GM18951 (cell line): ENCODE data around the gene NEURL1.

ENCODE experiments used
- POLR2A ChIP-seq: IDR thresholded peaks from 4 replicates; pipeline ENCODE4 v1.6.1; 2011; ENCODE audit warnings: mild to moderate bottlenecking; ENCODE audit not compliant: insufficient read length, insufficient read depth; ENCODE audit errors: extremely low read depth
- in situ Hi-C: fragments of 300-500 bp; cut with MboI; formaldehyde crosslinking; loops from one replicate; pipeline ENCODE4 v1.12.0; 2022; ENCODE audit warnings: low sequenced_read_pairs, mixed read lengths, inconsistent platforms; ENCODE audit not compliant: unreplicated experiment

The NEURL1 gene

DNA sequence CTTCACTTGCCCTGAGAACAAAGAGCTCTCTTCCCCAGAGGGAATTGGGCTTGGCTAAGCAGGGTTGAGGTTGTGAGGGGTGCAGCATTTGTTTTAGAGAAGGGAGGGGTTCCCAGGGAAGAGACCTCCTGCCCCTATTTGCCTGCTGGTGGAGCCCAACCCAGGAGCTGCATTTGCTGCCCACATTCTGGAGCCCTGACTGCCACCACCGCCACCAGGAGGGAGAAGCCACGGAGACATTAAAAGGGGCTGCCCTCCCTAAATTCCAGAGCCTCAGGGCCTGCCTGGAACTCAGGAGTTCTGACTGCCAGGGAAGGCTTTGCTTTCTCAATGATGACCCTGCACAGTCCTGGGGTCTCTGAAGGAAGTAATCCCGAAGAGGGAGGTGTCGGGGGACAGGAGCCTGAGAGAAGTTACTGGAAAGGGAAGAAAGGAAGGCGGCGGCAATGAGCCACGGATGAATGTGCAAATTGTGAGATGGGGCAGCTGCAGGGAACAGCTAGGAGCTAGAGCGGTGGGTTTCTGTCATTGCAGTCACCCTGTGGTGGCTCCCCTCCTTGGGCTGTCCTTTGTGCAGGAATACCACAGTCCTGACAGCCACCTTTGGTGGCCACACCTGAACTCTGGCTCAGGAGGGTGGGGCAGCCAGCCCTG, 51.3 kb downstream of the NEURL1 start:
- in situ Hi-C loops, result no loop called here
- no peak for TF ChIP-seq POLR2A

DNA sequence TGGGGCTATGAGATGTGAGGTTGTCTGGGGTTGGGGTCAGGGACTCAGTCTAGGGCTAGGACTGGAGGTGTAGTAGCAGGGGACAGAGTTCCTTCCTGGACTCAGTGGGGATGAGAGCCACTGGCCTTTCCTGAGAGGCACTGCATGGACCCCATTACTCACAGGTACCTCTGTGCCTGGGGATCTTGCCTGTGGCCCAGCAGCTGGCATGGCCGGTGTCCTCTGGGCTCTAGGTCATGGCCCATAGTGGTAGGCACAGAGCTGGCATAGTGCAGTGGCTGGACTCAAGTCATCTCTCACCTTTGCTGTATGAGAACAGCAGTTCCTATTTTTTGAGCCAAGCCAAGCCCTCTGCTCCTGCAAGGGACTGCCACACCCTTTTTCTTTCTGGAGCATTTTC, 51.9 kb downstream of the NEURL1 start:
- in situ Hi-C loops, result no loop called here
- TF ChIP-seq POLR2A, result no peak

DNA sequence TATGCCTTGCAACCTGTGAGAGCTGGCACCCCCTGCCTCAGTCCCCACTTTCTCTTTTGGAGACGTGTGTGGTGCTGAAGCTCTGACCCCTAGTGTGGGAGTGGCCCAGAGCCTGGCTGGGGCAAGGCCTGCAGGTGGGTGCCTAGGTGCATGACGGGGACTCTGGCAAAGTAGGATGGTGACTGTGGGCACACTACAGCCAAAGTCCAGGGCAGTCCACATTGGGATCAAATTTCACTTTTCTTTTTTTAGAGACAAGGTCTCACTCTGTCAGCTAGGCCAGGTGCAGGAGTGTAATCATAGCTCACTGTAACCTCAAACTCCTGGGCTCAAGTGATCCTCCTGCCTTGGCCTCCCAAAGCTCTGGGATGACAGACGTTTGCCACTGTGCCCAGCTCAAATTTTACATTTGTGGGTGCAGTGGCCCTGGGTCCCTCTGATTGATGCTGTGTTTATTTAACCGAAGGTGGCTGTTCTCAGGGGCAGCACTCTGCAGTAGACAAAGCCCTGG, 52.3 kb downstream of the NEURL1 start:
- in situ Hi-C loops, result no loop called here
- no peak for TF ChIP-seq POLR2A

DNA sequence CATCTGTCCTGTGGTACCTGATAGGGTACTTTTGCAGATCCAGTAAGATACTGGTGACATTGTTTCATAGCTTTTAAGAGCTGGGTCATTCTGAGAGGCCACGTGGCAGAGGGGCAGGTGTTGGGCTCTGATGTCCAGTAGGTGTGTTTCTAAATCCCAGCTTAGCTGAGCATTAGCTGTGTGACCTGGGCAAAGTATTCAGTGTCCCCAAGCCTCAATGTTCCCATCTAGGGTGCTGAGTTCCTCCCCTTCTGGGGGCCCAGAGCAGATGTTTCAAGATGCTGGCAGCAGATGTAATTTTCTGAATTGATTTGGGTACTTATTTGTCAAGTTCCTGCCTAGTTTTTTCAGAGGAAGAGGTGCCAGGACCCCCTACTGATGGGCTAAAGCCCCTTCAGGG, 52.9 kb downstream of the NEURL1 start:
- no peak for TF ChIP-seq POLR2A
- in situ Hi-C loops, result no loop called here

DNA sequence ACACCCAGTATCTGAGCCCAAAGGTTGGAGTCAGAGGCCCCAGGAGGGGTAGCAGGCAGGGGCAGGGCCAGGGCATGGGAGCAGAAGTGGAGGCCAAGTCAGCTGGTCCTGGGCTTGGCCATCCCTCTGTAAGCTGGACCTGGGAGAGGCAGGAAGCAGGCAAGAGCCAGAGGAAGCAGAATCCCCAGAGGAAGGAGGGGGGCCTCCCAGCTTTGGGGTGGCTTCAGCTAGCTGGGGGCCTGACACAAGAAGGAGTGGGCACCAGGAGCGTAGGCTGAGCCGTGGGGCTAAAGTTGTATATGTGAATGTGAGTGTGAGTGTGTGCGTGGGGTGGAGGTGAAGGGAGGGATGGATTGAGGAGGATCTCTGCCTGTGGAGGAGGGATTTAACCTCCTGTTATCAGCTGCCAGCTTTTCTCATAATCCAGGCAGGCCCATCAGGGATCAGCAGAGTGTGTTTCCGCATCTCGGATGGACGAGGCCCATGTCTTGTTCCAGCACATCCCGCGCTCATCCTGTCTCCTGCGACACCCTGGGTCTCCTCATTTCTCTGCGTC, 54.0 kb downstream of the NEURL1 start:
- TF ChIP-seq POLR2A, result no peak
- in situ Hi-C loops, result no loop called here

DNA sequence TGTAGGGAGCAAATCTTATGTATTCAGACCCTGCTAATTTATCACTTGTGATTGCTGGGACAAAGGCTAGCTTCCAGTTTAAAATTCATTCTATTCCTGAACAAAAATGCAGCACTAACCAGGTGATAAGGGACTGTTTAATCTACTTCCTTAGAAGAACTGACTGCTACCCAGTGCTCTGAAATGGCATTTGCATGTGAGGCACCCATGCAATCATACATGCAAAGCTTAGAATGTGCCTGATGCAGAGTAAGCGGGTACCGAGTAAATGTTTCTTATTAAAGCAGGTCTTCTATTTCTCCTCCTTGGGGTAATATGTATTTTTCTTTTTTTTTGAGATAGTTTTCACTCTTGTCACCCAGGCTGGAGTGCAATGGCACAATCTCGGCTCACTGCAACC, 54.5 kb downstream of the NEURL1 start:
- no peak for TF ChIP-seq POLR2A
- in situ Hi-C loops, result no loop called here

DNA sequence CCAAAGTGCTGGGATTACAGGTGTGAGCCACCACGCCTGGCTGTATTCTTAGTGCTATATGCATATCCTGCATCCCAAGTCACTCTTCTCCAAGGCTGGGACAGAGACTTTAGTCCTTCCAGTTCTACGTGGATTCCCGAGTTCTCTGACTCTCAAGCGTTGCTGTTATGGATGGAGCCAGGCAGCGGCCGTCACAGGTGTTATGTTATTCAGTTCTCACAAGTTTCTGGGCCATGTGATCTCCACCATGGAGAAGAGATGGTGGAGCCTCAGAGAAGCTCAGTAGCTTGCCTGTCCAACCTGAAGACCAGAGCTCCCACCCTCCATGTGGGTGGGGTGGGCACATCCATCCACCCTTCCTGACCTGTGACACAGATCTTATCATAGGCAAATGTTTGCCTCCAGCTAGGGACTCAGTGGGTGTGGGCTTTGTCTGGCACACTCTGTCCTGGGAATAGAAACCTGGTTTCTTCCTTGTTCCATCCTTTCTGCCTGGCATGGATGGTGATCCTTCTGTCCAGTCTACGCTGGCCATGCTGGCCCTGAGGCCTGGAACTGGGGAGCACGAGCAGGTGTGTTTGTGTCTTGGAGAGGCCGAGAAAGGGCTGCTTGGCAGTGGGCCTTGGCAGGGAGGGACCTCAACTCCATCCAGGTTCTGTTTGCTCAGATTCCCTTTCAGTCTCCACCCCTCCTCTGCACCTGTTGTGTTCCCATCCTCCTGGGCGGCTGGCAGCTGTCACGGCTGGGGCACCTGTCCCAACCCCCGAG, 55.3 kb downstream of the NEURL1 start:
- TF ChIP-seq POLR2A, result no peak
- in situ Hi-C loops, result no loop called here

DNA sequence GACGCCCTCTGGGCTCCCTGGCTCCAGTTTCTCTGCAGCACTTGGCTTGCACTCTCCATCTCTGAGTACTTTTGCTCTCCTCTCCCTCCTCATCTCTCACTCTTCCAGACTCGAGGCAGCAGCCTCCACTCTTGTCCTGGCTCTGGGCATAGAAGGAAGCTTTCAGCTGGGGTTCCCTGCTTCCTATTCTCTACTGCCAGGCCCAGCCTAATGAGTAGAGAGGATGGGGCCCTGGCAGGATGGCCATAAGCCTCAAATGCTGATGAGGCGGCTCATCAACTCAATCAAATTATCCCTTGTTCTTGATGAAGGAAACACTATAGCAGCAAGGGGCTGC, 55.8 kb downstream of the NEURL1 start:
- in situ Hi-C loops, result no loop called here
- no peak for TF ChIP-seq POLR2A

DNA sequence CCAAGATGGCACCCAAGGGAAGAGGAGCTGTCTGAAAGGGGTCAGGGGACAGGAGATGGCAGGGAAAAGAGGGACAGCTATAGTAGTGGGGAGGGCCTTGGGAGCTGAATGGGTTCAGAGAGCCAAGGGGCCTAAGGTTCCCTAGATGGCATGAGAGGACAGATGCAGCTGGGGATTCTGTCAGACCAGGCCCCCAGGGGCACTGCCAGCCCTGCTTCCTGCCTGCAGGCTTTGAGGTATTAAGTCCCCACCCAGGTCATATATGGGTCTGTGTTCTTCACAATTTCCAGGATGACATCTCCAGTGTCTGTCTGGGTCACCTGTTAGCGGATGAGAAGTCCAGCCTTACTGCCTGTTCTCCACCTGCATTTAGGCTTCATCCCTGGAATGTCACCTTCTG, 56.7 kb downstream of the NEURL1 start:
- in situ Hi-C loops, result no loop called here
- TF ChIP-seq POLR2A, result no peak

DNA sequence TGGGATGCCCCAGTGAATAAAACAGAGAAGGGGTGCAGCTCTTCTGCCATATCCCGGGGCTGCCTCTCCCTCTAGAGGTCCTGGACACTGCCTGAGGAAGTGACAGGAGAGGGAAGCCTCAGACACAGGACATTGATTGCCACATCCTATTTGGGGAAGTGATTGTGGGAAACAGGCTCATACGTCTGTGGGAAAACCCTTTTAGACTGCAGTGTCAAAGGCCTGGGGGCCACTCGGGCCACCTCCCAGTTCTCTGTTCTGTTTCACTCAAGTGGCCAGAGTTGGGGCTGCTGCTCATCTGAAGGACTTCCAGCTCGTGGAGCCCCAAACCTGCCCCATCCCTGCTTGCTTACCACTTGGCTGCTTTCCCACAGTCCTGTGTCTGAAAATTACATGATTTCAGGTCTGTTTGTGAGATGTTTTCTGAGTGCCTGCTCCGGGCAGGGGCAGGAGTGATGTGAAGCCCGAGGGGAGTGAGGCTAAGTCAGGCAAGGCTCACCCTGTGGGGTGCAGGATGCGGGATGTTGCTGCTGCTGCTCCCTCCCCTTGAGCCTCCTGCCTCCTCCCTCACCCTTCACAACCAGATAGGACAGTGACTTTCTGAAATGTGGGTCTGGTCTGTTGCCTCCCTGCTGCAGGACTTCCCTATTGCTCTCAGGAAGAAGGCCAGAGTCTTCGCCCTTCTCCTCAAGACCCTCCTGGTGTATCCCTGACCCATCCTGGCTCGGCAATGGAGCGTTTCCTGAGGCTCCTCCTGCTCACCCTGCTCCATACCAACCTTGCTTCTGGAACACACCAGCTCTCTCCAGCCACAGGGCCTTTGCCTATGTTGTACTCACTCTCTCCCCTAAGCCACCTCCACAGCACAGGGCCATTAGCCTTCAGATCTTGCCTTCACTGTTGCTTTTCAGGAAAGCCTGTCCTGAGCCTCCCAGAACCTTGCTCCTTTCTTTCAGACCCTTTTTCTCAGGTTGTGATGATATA, 58.4 kb downstream of the NEURL1 start:
- in situ Hi-C loops, result no loop called here
- no peak for TF ChIP-seq POLR2A

DNA sequence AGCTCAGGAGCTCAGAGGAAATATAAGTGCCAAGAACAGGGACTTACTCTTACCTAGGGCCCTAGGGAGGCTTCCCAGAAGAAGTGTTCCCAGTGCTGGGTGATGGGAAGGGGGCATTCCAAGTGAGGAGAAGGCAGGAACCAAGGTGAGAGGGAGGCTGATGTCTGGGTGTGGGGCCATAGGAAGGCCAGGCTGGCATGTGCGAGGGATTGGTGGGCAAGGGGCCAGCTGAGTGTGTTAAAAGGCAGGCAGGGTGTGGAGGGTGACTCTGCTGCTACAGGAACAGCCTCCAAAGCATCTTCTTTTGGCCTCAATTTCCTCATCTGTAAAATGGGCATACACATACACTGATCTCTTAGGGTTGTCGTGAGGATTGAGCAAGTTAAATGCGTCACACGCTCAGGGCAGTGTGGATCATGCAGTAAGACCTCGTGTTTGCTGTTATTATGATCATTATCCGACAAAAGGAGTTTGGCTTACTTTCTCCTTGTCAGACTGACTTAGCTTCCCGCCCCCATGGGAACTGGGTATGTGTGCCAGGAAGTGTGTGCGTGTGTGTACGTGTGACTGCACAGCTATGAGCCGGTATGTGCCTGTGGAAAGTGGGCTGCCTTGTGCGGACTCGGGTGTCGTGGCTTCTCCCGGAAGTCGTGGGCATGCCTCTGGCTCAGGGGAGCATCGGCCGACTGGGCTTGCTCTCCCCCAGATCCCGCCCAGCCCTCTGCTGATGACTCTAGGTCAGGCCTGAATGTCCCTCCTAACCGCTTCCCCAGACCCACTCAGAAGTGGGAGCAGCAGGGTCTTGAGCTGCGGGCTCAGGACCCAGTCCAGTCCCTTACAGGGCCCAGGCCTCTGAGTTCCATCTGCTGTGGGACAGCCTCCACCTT, 59.6 kb downstream of the NEURL1 start:
- in situ Hi-C loops, result no loop called here
- no peak for TF ChIP-seq POLR2A
